IMR-90 (cell line): ENCODE measurements around the gene PIK3C2A. TPM values are rescaled to one million over a fixed set of nuclear protein-coding genes. Genes with fewer than 3 reads are reported as not detected.

Experiments used
- ATAC-seq: fragments of 200-7000 bp; cut with Tn5 transposase; 2 replicates; pipeline ENCODE4 v1.9.1; 2020; ENCODE audit warnings: low read depth, mild to moderate bottlenecking, moderate library complexity
- BruUV-seq: library from RNA; stranded (reverse); fragments of 400-500 nt; replicated peaks from 2 replicates; lab custom pipeline; 2021; lab: Mats Ljungman, UMichigan
- CTCF ChIA-PET: fragments of 300-600 bp; formaldehyde crosslinking; extraction: SDS; loops from one replicate; lab custom pipeline; 2021; ENCODE audit warnings: antibody characterized with exemption; lab: Yijun Ruan, JAX
- POLR2A ChIA-PET: fragments of 300-600 bp; sonication (Branson Sonifier 250); formaldehyde crosslinking; loops from one replicate; lab custom pipeline; 2022; ENCODE audit warnings: antibody characterized with exemption; ENCODE audit not compliant: unreplicated experiment; lab: Charles Lee
- DNase-seq: peaks from one replicate; pipeline ENCODE4 v3.0.0; 2013
- H2AFZ ChIP-seq: replicated peaks from 2 replicates; pipeline ENCODE3; 2013; ENCODE audit warnings: low read length, mild to moderate bottlenecking; ENCODE audit not compliant: poor library complexity
- H2AK5ac ChIP-seq: 2 replicates; pipeline ENCODE4 v1.6.1; 2013; ENCODE audit warnings: low read depth, low read length, inconsistent platforms
- H2AK9ac ChIP-seq: replicated peaks from 2 replicates; pipeline ENCODE3; 2013; ENCODE audit warnings: mild to moderate bottlenecking, low read depth, low read length, moderate library complexity; ENCODE audit not compliant: poor library complexity
- H2BK120ac ChIP-seq: 2 replicates; pipeline ENCODE4 v1.6.1; 2013; ENCODE audit warnings: low read depth, low read length, inconsistent platforms
- H2BK15ac ChIP-seq: 3 replicates; pipeline ENCODE4 v1.6.1; 2013; ENCODE audit warnings: low read depth, low read length, inconsistent platforms
- H2BK20ac ChIP-seq: 2 replicates; pipeline ENCODE4 v1.6.1; 2013; ENCODE audit warnings: low read depth, mild to moderate bottlenecking, inconsistent platforms, low read length, moderate library complexity
- H2BK5ac ChIP-seq: 2 replicates; pipeline ENCODE4 v1.6.1; 2013; ENCODE audit warnings: mild to moderate bottlenecking, low read depth, low read length, inconsistent platforms; ENCODE audit not compliant: poor library complexity, severe bottlenecking
- H3K14ac ChIP-seq: replicated peaks from 2 replicates; pipeline ENCODE4 v1.6.1; 2013; ENCODE audit warnings: low read depth, low read length, inconsistent platforms
- H3K18ac ChIP-seq: 2 replicates; pipeline ENCODE4 v1.6.1; 2013; ENCODE audit warnings: low read depth, low read length, control low read depth
- H3K23ac ChIP-seq: 2 replicates; pipeline ENCODE4 v1.6.1; 2013; ENCODE audit warnings: low read depth, low read length, inconsistent platforms
- H3K27ac ChIP-seq: 2 replicates; pipeline ENCODE4 v1.5.1; 2013; ENCODE audit warnings: mild to moderate bottlenecking, control low read depth, low read length; ENCODE audit not compliant: insufficient read depth
- H3K27me3 ChIP-seq: 2 replicates; pipeline ENCODE4 v1.6.1; 2013; ENCODE audit warnings: low read length; ENCODE audit not compliant: control insufficient read depth, insufficient read depth
- H3K36me3 ChIP-seq: 2 replicates; pipeline ENCODE4 v1.6.1; 2013; ENCODE audit warnings: low read length, mixed read lengths; ENCODE audit not compliant: control insufficient read depth, insufficient read depth
- H3K4ac ChIP-seq: 2 replicates; pipeline ENCODE4 v1.6.1; 2013; ENCODE audit warnings: low read depth, low read length, inconsistent platforms
- H3K4me1 ChIP-seq: 2 replicates; pipeline ENCODE4 v1.6.1; 2013; ENCODE audit warnings: low read length, mixed read lengths; ENCODE audit not compliant: control insufficient read depth, insufficient read depth
- H3K4me2 ChIP-seq: 2 replicates; pipeline ENCODE4 v1.6.1; 2013; ENCODE audit warnings: low read depth, mild to moderate bottlenecking, control low read depth, low read length, moderate library complexity
- H3K4me3 ChIP-seq: 2 replicates; pipeline ENCODE4 v1.5.1; 2013; ENCODE audit warnings: low read depth, mild to moderate bottlenecking, control low read depth, low read length, moderate library complexity; ENCODE audit not compliant: insufficient read depth
- H3K56ac ChIP-seq: 2 replicates; pipeline ENCODE4 v1.6.1; 2013; ENCODE audit warnings: low read length, inconsistent platforms; ENCODE audit not compliant: insufficient read depth; ENCODE audit errors: extremely low read depth
- H3K79me1 ChIP-seq, 2 experiments: 2 replicates each; pipeline ENCODE4 v1.6.1; 2013; ENCODE audit warnings: low read length in 2 of 2, inconsistent platforms in 1 of 2, low read depth in 1 of 2
- H3K9ac ChIP-seq: 2 replicates; pipeline ENCODE4 v1.6.1; 2013; ENCODE audit warnings: low read depth, low read length, control low read depth
- H3K9me1 ChIP-seq: 2 replicates; pipeline ENCODE4 v1.6.1; 2013; ENCODE audit warnings: low read length, inconsistent platforms; ENCODE audit not compliant: insufficient read depth
- H3K9me3 ChIP-seq: 2 replicates; pipeline ENCODE4 v1.6.1; 2013; ENCODE audit warnings: low read length; ENCODE audit not compliant: control insufficient read depth, insufficient read depth
- H4K20me1 ChIP-seq: 2 replicates; pipeline ENCODE4 v1.6.1; 2013; ENCODE audit warnings: low read length, inconsistent platforms; ENCODE audit not compliant: insufficient read depth
- H4K5ac ChIP-seq: 2 replicates; pipeline ENCODE4 v1.6.1; 2013; ENCODE audit warnings: mild to moderate bottlenecking, low read depth, low read length, control low read depth
- H4K8ac ChIP-seq, 2 experiments: 2 replicates each; pipeline ENCODE4 v1.6.1; 2013; ENCODE audit warnings: low read depth in 2 of 2, low read length in 2 of 2, control low read depth in 1 of 2, inconsistent platforms in 1 of 2
- H4K91ac ChIP-seq: 2 replicates; pipeline ENCODE4 v1.6.1; 2013; ENCODE audit warnings: low read depth, low read length, inconsistent platforms; ENCODE audit not compliant: insufficient read depth
- CEBPB ChIP-seq: IDR thresholded peaks from 2 replicates; pipeline ENCODE4 v1.6.1; 2012; ENCODE audit warnings: low read depth, low read length, improper control_type of control experiment
- FOS ChIP-seq: fragments of 150-350 bp; IDR thresholded peaks from 2 replicates; pipeline ENCODE4 v1.6.1; 2016; ENCODE audit warnings: low read depth, low read length
- MAFK ChIP-seq: IDR thresholded peaks from 2 replicates; pipeline ENCODE4 v1.6.1; 2012; ENCODE audit warnings: low read depth, low read length, improper control_type of control experiment
- WGBS, 2 experiments: methylation state at CpG; one replicate each; pipeline versions ENCODE4 v1.1.5 to v1.1.7; 2013; ENCODE audit warnings: missing lambda C conversion rate in 2 of 2; ENCODE audit not compliant: insufficient read length in 1 of 2; ENCODE audit errors: extremely low coverage in 2 of 2; 5-methylcytosine and 5-hydroxymethylcytosine counted together
- dilution Hi-C: fragments of 300-500 bp; cut with HindIII; formaldehyde crosslinking; loops from one replicate; pipeline ENCODE4 v1.14.3; 2018; ENCODE audit warnings: low sequenced_read_pairs; ENCODE audit not compliant: unreplicated experiment
- in situ Hi-C: fragments of 300-500 bp; cut with MboI; formaldehyde crosslinking; loops from 3 replicates; pipeline ENCODE4 v1.14.3; 2019; ENCODE audit warnings: low sequenced_read_pairs, inconsistent platforms, mixed read lengths
- intact Hi-C: fragments of 100-400 bp; cut with micrococcal nuclease; formaldehyde crosslinking; loops from 2 replicates; pipeline ENCODE4 v1.10.0; 2022
- polyA plus RNA-seq, 3 experiments: library from polyadenylated mRNA; depleted of rRNA; stranded (reverse); fragments of >200 nt; gene quantifications; 2 replicates each; pipeline ENCODE4 v1.2.3, GENCODE V29; 2012; ENCODE audit warnings: low replicate concordance in 1 of 3
- total RNA-seq: library from RNA; depleted of rRNA; stranded (reverse); fragments of >200 nt; gene quantifications from 2 replicates; pipeline ENCODE4 v1.2.3, GENCODE V29; 2012
- TF ChIP-seq, protein P1 (sequence below): fragments of 150-350 bp; IDR thresholded peaks from 2 replicates; pipeline ENCODE4 v1.6.1; 2016; ENCODE audit warnings: low read depth, mild to moderate bottlenecking, low read length, moderate library complexity, borderline replicate concordance

Gene PIK3C2A
- total and polyA plus RNA-seq, 2 of the 4 experiments (the other 2 are of a cell fraction): 14.6 to 36.6 TPM

DNA sequence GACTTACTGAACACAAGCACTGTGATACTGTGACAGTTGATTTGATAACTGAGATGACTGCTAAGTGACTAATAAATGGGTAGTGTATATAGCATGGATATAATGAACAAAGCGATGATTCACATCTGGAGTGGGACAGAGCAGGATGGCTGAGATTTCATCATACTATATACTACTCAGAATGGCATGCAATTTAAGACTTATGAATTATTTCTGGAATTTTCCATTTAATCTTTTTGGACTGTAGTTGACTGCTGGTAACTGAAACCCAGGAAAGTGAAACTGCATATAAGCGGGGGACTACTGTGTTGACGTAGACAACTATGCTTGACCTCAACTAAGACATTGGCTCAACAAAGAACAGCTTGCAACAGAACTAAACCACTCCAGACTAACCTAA, 48.7 kb upstream of the PIK3C2A start:
- ChIA-PET POLR2A (no interaction called here), CTCF (interaction anchor here (1.0 kb wide), 1 partner anchor 19 kb away, joined by 3 read pairs; no protein-coding TSS in a partner anchor)
- Histone ChIP-seq H2AK5ac (peak overlapping the region; percentile 88; the same call in 1 of the 2 replicates), H4K20me1 (no peaks in the 10 kb centered on the region), H4K8ac (peak overlapping the region; percentile 74 to 82), H3K4me1 (peaks cover 10% of the 10 kb centered on the region), H3K36me3 (no peaks in the 10 kb centered on the region), H3K27ac (peak overlapping the region; percentile 97), H3K9me1 (0 out of 2 replicates have a peak, but pooled peaks cover 2% of the 10 kb centered on the region), H3K23ac (peak overlapping the region; percentile 10; the same call in 1 of the 2 replicates), H2BK20ac (peak overlapping the region; percentile 41), H4K5ac (peak overlapping the region; percentile 58), H3K27me3 (no peaks in the 10 kb centered on the region), H3K79me1 (no peaks in the 10 kb centered on the region), H3K4me3 (peak overlapping the region; percentile 20; the same call in 1 of the 2 replicates), H3K9me3 (no peaks in the 10 kb centered on the region), H3K4me2 (peak overlapping the region; percentile 39), H2BK120ac (peak overlapping the region; percentile 81), H3K4ac (peak overlapping the region; percentile 85), H2AK9ac (peak overlapping the region; percentile 37), H3K9ac (peak overlapping the region; percentile 43; the same call in 1 of the 2 replicates), H2BK5ac (peak overlapping the region; percentile 95), H2AFZ (peak overlapping the region; percentile 73), H2BK15ac (peak overlapping the region; percentile 65; the same call in 1 of the 3 replicates), H3K56ac (0 out of 2 replicates have a peak overlapping the region, but pooled peaks have one; percentile 27), H3K14ac (peak overlapping the region; percentile 8), H4K91ac (peak overlapping the region; percentile 90), H3K18ac (peak overlapping the region; percentile 79)
- DNase-seq: peak; percentile 99
- dilution Hi-C loops (no loop called here), intact Hi-C loops (no loop called here), in situ Hi-C loops (no loop called here)
- BruUV-seq: no TSS peak
- peak; percentile 90 for ATAC-seq
- no CpG with 5 or more reads among the region's 3 CpGs for WGBS, 2 experiments
- TF ChIP-seq CEBPB (peak; percentile 97), MAFK (peak; percentile 10; the same call in 1 of the 2 replicates), FOS (peak; percentile 87)
- TF ChIP-seq, protein P1, sequence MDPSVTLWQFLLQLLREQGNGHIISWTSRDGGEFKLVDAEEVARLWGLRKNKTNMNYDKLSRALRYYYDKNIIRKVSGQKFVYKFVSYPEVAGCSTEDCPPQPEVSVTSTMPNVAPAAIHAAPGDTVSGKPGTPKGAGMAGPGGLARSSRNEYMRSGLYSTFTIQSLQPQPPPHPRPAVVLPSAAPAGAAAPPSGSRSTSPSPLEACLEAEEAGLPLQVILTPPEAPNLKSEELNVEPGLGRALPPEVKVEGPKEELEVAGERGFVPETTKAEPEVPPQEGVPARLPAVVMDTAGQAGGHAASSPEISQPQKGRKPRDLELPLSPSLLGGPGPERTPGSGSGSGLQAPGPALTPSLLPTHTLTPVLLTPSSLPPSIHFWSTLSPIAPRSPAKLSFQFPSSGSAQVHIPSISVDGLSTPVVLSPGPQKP: no peak
